GM10847 (cell line): Measurements from ENCODE around the gene CCT4.
A peak's percentile ranks its signal among the peaks of the same experiment; 100 is the strongest.

ENCODE experiments used
- POLR2A ChIP-seq: IDR thresholded peaks from 2 replicates; pipeline ENCODE4 v1.6.1; 2011; ENCODE audit not compliant: insufficient read length; ENCODE audit errors: extremely low read depth

The CCT4 gene, protein sequence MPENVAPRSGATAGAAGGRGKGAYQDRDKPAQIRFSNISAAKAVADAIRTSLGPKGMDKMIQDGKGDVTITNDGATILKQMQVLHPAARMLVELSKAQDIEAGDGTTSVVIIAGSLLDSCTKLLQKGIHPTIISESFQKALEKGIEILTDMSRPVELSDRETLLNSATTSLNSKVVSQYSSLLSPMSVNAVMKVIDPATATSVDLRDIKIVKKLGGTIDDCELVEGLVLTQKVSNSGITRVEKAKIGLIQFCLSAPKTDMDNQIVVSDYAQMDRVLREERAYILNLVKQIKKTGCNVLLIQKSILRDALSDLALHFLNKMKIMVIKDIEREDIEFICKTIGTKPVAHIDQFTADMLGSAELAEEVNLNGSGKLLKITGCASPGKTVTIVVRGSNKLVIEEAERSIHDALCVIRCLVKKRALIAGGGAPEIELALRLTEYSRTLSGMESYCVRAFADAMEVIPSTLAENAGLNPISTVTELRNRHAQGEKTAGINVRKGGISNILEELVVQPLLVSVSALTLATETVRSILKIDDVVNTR

DNA sequence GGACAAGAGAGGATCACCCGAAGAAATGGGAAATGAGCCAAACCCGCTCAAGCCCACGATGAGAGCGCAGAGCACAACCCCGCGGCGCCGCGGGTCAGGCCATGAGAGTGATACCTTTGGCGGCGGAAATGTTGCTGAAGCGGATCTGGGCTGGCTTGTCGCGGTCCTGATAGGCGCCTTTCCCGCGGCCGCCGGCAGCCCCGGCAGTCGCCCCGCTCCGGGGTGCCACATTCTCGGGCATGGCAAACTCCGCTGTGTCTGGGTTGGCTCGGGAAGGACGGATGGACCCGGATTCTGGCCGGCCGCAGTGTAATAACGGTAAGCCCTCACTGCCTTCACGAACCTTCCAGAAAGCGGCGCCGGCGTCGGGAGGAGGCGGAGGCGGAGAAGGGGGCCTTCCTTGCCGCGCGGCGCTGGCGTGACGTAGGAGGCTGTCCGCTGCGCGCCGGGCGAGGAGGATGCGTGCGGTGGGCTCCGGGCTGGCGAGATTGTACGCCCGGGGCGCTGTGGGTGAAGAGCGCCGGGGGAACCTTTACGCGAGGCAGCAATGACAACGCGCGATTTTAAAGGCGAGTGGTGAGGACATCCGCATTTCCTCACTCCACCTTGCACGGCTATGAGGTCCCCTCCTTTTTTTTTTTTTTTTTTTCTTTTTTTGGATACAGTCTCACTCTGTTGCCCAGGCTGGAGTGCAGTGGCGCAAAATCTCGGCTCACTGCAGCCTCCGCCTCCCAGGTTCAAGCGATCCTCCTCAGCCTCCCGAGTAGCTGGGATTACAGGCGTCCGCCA, at the start of gene CCT4:
TSS of gene CCT4 (minus strand) at position 390 of the 789 bp plus-strand sequence. CDS start at position 241, 149 bp downstream.
- peak; percentile 93 for TF ChIP-seq POLR2A

- no peak for TF ChIP-seq POLR2A
These were observed 49.4 kb upstream of the CCT4 start for GRCh38 chr2:61937886-61938285.

DNA sequence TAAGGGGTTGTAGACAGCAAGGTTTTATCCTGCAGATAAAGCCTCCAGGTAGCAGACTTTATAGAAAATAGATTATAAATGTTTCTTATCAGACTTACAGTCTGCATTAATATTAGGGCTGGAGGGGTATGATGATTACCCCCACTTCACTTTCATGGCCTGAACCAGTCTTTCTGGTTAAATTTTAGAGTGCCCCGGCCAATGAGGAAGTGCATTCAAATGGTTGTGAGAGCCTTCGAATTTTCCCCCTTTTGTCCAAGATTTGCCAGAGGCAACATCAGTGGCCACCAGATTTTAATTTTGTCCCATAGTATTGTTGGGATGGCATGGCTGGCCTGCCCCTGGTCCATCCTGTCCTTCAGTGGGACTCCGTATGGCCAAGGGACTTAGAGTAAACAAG, 48.6 kb upstream of the CCT4 start:
- no peak for TF ChIP-seq POLR2A

- no peak for TF ChIP-seq POLR2A
These were observed 40.5 kb upstream of the CCT4 start for GRCh38 chr2:61928826-61929461.

DNA sequence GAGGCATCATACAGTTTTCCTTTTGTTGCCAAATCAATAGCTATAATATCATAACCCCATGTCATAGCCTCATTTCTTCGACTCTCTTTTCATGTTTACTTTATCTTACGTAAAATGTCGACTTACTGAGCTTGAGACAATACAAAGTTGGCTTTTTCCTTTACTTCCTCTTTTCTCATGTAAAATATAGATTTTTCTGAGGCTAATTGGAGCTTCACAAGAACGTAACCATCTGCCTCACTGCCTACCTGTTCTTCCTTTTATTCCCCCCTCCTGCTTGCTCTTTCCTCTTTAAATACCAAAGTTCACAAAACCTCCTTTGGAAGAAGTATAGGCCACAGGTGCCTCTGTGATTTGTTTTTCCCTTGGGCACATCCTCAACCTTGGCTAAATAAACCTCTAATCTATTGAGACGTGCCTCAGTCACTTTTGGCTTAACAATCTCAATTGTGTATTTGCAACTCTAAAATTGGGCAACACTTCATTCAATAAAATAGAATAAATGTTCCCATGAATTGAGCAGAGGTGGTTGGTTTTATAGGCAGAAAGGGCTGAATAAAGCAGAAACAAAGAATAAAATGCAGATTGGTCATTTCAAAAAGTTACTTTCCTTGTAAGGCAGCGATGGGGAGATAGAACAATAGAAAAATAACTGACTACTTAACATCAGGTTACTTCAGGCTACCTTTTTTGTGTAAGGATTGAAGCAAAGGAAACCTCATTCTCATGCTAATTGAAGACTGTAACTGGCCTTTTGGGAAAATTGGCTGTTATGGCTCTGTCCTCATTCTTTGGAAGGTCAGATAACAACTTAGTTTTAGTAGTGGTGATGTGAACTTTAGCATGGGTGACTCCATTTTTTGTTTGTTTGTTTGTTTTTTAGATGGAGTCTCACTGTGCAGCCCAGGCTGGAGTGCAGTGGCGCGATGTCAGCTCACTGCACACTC, 38.3 kb upstream of the CCT4 start:
- TF ChIP-seq POLR2A = no peak

- no peak for TF ChIP-seq POLR2A
These were observed 36.6 kb upstream of the CCT4 start for GRCh38 chr2:61924895-61925663.

DNA sequence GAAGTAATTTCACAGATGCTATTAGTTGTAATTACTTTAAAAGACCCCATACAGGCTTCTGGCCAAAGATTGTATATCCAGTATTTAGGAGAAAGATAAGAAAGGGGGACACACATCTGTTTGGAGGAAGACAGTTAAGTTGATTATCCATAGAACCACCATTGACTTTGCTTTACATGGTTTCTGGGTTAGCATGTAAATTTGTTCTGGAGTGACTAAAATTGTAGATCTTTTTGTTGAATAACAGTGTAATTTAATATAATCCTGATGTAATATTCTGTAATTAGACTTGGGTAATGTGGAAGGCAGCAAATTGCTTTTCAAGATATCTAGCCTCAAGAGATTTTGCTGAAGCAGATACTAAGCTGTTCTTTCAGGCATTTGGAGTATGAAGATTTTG, 34.3 kb upstream of the CCT4 start:
- TF ChIP-seq POLR2A = no peak

DNA sequence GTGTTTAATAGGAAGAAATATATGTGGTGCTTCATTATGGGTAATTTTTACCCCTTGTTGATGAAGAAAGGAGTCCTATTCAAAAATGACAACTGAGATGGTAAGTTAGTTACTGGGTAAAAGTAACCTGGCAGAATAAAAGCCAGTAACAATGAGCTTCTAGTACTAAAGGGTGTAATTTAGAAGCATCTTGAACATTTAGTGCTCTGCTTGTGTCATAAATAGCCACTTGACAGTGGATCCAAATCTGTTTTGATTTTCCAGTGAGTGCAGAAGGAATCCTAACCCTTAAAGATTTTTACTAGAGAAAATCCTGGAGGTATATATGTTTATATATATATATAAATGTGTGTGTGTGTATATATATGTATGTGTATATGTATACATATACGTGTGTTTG, 32.1 kb upstream of the CCT4 start:
- no peak for TF ChIP-seq POLR2A

- TF ChIP-seq POLR2A = no peak
These were observed 23.1 kb upstream of the CCT4 start for GRCh38 chr2:61911510-61911909.

DNA sequence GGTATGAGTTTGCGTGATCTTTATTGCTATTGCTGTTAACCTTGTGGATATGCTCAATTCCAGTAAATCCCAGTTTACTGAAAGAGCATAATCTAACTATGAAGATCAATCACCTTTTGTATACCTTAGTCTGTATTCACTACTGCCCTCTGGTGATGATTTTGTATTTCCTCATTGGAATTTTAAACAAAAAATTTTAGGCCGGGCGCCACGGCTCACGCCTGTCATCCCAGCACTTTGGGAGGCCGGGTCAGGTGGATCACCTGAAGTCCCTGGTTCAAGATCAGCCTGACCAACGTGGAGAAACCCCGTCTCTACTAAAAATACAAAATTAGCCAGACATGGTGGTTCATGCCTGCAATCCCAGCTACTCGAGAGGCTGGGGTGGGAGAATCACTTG, 22.1 kb upstream of the CCT4 start:
- no peak for TF ChIP-seq POLR2A

DNA sequence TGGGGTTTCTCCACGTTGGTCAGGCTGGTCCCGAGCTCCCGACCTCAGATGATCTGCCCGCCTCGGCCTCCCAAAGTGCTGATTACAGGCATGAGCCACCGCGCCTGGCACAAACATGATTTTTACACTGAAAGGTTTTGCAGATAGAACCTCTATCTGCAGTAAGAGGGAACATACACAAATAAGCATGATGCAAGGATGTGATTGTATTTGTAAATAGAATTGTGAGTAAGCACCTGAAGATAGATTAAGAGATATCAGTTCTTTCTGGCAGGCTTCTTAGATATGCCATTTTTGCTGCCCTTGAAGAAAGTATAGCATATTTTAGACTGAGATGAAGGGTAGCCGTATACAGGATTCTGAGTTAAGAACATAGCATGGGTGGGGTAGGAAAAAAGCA, 20.7 kb upstream of the CCT4 start:
- no peak for TF ChIP-seq POLR2A

- TF ChIP-seq POLR2A = no peak
These were observed 17.7 kb upstream of the CCT4 start for GRCh38 chr2:61906186-61906470.

DNA sequence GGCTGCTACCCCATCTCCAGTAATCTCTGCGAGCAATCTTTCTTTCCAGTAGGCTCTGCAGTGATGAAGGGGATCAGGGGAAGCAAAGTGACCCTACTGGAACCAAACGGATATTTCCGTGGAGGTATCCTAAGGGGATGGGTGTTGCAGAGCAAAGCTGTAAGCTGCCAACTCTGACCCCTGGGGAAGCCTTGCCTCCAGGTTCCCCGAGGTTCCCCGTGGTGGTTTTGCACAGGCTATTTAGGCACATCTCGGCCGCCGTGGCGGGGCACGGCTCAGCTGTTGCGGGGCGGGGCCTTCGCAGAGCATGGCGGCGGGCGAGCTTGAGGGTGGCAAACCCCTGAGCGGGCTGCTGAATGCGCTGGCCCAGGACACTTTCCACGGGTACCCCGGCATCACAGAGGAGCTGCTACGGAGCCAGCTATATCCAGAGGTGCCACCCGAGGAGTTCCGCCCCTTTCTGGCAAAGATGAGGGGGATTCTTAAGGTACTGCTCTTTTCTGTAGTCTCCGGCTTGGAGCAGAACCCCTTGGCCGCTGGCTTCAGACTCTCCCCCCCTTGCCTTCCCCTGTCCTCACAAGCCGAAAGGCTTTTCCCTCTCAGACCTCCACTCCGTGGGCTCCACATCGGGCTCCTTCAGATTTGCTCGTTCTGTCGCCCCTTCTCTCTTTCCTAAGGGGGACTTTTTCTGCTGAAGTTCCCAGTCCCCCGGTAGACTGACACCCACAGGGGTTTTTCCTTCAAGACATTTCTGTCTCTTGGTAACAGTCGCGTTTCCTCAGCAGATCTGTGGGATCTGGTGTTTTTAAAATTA, 17.1 kb upstream of the CCT4 start, which contains the start of gene COMMD1:
TSS of gene COMMD1 (plus strand) at position 303 of the 814 bp plus-strand sequence. CDS start at position 308, 5 bp downstream.
- TF ChIP-seq POLR2A = peak; percentile 91
